Mucosa of stomach (tissue), 1 donor: ENCODE data around the gene CNIH3.

Experiments used
- H3K27me3 ChIP-seq: one replicate; pipeline ENCODE4 v1.7.0; 2013; ENCODE audit warnings: mild to moderate bottlenecking, low read length; ENCODE audit not compliant: control insufficient read depth, insufficient read depth
- H3K36me3 ChIP-seq: one replicate; pipeline ENCODE4 v1.7.0; 2013; ENCODE audit warnings: low read length; ENCODE audit not compliant: control insufficient read depth, insufficient read depth
- H3K4me1 ChIP-seq: one replicate; pipeline ENCODE4 v1.7.0; 2013; ENCODE audit warnings: mild to moderate bottlenecking, low read length; ENCODE audit not compliant: control insufficient read depth, insufficient read depth
- H3K4me3 ChIP-seq: one replicate; pipeline ENCODE4 v1.7.0; 2013; ENCODE audit warnings: low read length
- H3K9ac ChIP-seq: one replicate; pipeline ENCODE4 v1.7.0; 2013; ENCODE audit warnings: mild to moderate bottlenecking, low read length, moderate library complexity
- H3K9me3 ChIP-seq: one replicate; pipeline ENCODE4 v1.7.0; 2013; ENCODE audit warnings: mild to moderate bottlenecking, low read length, moderate library complexity; ENCODE audit not compliant: control insufficient read depth
- donor health status: Pancreatic carcinoma.

The CNIH3 gene

GRCh38 chr1:224779536-224779935 is 163.4 kb downstream of the CNIH3 start:
- no peaks in the 10 kb centered on the region for H3K4me1 ChIP-seq
- no peaks in the 10 kb centered on the region for H3K9me3 ChIP-seq
- no peaks in the 10 kb centered on the region for H3K27me3 ChIP-seq
- H3K4me3 ChIP-seq: no peak overlapping the region
- no peaks in the 10 kb centered on the region for H3K36me3 ChIP-seq
- H3K9ac ChIP-seq: no peak overlapping the region

GRCh38 chr1:224780736-224781135 is 164.6 kb downstream of the CNIH3 start:
- H3K4me3 ChIP-seq: no peak overlapping the region
- H3K9me3 ChIP-seq: no peaks in the 10 kb centered on the region
- H3K27me3 ChIP-seq: no peaks in the 10 kb centered on the region
- no peak overlapping the region for H3K9ac ChIP-seq
- H3K4me1 ChIP-seq: no peaks in the 10 kb centered on the region
- no peaks in the 10 kb centered on the region for H3K36me3 ChIP-seq

GRCh38 chr1:224781800-224782199 is 165.7 kb downstream of the CNIH3 start:
- H3K9me3 ChIP-seq: no peaks in the 10 kb centered on the region
- no peaks in the 10 kb centered on the region for H3K36me3 ChIP-seq
- no peaks in the 10 kb centered on the region for H3K4me1 ChIP-seq
- H3K27me3 ChIP-seq: no peaks in the 10 kb centered on the region
- H3K4me3 ChIP-seq: no peak overlapping the region
- H3K9ac ChIP-seq: no peak overlapping the region

- Histone ChIP-seq H3K9ac (no peak overlapping the region), H3K9me3 (no peaks in the 10 kb centered on the region), H3K4me1 (no peaks in the 10 kb centered on the region), H3K36me3 (no peaks in the 10 kb centered on the region), H3K27me3 (no peaks in the 10 kb centered on the region), H3K4me3 (no peak overlapping the region)
Measured at GRCh38 chr1:224782281-224783000, 166.3 kb downstream of the CNIH3 start.

GRCh38 chr1:224783006-224783651 is 167.0 kb downstream of the CNIH3 start:
- Histone ChIP-seq H3K4me3 (no peak overlapping the region), H3K27me3 (no peaks in the 10 kb centered on the region), H3K9me3 (no peaks in the 10 kb centered on the region), H3K4me1 (no peaks in the 10 kb centered on the region), H3K9ac (no peak overlapping the region), H3K36me3 (no peaks in the 10 kb centered on the region)

GRCh38 chr1:224784265-224785039 is 168.3 kb downstream of the CNIH3 start:
- Histone ChIP-seq H3K36me3 (no peaks in the 10 kb centered on the region), H3K4me1 (no peaks in the 10 kb centered on the region), H3K27me3 (no peaks in the 10 kb centered on the region), H3K4me3 (no peak overlapping the region), H3K9ac (no peak overlapping the region), H3K9me3 (no peaks in the 10 kb centered on the region)

- no peaks in the 10 kb centered on the region for H3K27me3 ChIP-seq
- no peak overlapping the region for H3K4me3 ChIP-seq
- no peaks in the 10 kb centered on the region for H3K36me3 ChIP-seq
- H3K9me3 ChIP-seq: no peaks in the 10 kb centered on the region
- no peaks in the 10 kb centered on the region for H3K4me1 ChIP-seq
- no peak overlapping the region for H3K9ac ChIP-seq
Measured at GRCh38 chr1:224785040-224785328, 168.9 kb downstream of the CNIH3 start.

- Histone ChIP-seq H3K36me3 (no peaks in the 10 kb centered on the region), H3K4me1 (no peaks in the 10 kb centered on the region), H3K4me3 (no peak overlapping the region), H3K27me3 (no peaks in the 10 kb centered on the region), H3K9me3 (no peaks in the 10 kb centered on the region), H3K9ac (no peak overlapping the region)
Measured at GRCh38 chr1:224785622-224786021, 169.5 kb downstream of the CNIH3 start.

GRCh38 chr1:224786533-224787250 is 170.6 kb downstream of the CNIH3 start:
- Histone ChIP-seq H3K9me3 (no peaks in the 10 kb centered on the region), H3K36me3 (no peaks in the 10 kb centered on the region), H3K27me3 (no peaks in the 10 kb centered on the region), H3K9ac (no peak overlapping the region), H3K4me3 (no peak overlapping the region), H3K4me1 (no peaks in the 10 kb centered on the region)

GRCh38 chr1:224789311-224789710 is 173.2 kb downstream of the CNIH3 start:
- Histone ChIP-seq H3K9ac (no peak overlapping the region), H3K4me3 (no peak overlapping the region), H3K36me3 (no peaks in the 10 kb centered on the region), H3K4me1 (no peaks in the 10 kb centered on the region), H3K9me3 (no peaks in the 10 kb centered on the region), H3K27me3 (no peaks in the 10 kb centered on the region)
